NCI-H526 (cell line): Measurements from ENCODE around the gene PNMA6F.
"Not testable (repeated sequence)": the region's sequence is repeated elsewhere in the genome, so short reads cannot be mapped to it uniquely, and the experiment has no call there.

Experiments used
- DNase-seq, 2 experiments: peaks; one replicate each; lab custom pipeline; 2025; lab: John Stamatoyannopoulos, UW

PNMA6F gene

DNA sequence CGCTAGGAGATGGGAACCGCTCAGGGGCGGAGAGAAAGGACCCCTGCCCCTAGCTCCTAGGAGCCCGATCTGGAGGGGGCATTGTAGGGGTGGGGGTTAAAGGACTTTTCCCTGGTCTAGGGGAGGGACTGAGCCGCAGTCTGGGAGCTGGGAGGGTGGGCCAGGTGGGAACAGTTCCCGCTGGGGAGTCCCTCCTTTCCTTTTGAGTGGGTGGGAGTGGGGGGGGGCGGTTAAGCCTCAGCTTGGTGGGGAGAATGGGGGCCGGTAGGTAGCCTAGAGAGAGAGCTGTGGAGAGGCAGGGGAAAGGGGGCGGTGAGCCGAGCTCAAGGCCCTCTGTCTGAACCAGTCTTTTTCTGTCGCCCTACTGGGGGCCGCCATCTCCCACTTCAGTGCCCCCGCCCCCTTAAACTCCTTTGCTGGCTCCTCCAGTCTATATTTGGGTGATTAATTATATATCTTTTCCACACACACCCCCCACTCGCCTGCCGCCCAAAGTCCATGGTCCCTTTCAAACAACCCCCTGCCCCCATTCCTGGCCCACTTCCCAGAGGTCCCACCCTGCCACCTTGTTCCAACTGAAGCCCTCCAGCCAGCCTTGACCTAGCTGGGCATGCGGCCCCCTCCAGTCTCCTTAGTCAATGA, 13.2 kb upstream of the PNMA6F start:
- no peak for DNase-seq

GRCh38 chrX:153333821-153334653, 12.5 kb upstream of the PNMA6F start, which contains the start of gene ZNF275:
Gene ZNF275, plus strand, starts transcription at chrX:153334153. Its CDS starts 2,527 bp downstream, at chrX:153336680.
- DNase-seq = peak; percentile 17 to 90

DNA sequence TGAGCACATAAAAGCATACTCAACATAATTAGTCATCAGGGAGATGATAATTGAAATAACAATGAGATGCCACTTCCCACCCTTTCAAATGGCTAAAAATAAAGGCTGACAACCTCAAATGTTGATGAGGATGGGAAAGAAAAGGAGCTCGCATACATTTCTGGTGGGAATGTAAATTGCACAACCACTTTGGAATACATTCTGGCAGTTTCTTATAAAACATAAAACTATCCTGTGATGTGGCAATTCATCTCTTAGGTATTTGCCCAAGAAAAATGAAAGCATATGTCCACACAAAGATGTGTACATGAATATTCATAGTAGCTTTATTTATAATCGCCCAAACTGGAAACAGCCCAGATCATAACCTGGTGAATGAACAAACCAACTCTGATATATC, 11.7 kb upstream of the PNMA6F start:
- DNase-seq = no peak

DNA sequence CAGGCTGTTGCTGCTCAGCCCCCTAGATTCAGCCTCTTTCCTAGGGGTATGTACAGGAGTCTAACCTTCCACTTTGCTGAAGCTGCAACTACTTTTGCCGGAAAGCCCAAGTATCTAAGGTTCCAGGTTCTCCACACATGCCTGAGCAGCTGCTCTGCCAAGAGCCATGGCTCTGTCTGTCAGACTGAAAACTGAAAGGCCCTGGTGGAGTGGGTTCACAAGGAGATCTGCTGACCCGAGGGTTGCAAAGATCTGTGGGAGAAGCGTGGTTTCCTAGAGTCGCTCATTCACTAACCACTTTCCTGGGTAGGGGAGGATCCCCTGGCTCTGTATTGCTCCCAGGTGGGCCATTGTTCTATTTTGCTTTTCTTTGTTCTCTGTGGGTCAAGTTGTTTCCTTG, 6.0 kb upstream of the PNMA6F start:
- DNase-seq = no peak

GRCh38 chrX:153320555-153321184, 897 bp downstream of the PNMA6F start:
- no peak for DNase-seq

- DNase-seq = not testable (repeated sequence)
Observed at GRCh38 chrX:153320047-153320443, 1.5 kb downstream of the PNMA6F start.

GRCh38 chrX:153319295-153320046, 2.1 kb downstream of the PNMA6F start:
- peak; percentile 1 to 28 for DNase-seq

DNA sequence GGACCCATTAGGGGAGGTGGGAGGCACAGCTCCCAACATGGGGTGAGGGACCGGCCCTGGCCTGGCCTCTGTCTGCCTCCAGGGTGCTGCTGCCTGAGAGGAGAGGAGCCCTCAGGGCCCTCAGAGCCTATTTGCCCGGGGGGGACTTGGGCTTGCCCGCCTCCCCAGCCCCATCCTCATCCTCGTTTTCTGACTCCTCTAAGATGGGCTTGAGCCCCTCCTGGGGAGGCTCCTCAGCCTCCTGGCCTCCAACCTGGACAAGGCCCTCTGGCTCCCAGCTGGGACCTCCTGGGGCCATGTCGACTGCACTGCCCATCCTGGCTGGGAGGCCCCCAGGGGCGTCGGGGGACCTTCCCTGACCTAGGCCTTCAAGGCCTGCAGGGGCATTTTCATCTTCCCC, 2.8 kb downstream of the PNMA6F start:
- DNase-seq = no peak

GRCh38 chrX:153317996-153318722, 3.4 kb downstream of the PNMA6F start:
- no peak for DNase-seq

DNA sequence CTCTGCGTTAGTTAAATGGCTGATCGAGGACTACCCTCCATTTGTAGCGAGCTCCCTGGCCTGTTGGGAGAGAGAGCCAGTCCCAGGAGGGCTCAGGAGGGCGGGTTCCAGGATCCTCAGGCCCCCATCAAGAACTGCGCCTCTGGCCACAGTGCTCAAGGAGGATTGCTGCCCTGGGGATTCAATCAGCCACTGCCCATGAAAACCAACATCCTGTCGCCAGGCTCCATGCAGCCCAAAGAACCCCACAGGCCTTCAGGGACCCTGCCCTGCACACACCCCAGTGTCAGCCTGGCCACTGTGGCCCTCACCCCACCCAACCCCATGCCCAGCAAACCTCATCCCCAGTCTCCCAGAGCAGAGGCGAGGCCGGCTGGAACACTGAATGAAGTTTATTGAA, 4.3 kb downstream of the PNMA6F start:
- no peak for DNase-seq

GRCh38 chrX:153312842-153313241, 8.7 kb downstream of the PNMA6F start:
- DNase-seq = no peak

- no peak for DNase-seq
Observed at GRCh38 chrX:153312041-153312440, 9.5 kb downstream of the PNMA6F start.

- DNase-seq = no peak
Observed at GRCh38 chrX:153310901-153311300, 10.7 kb downstream of the PNMA6F start.

DNA sequence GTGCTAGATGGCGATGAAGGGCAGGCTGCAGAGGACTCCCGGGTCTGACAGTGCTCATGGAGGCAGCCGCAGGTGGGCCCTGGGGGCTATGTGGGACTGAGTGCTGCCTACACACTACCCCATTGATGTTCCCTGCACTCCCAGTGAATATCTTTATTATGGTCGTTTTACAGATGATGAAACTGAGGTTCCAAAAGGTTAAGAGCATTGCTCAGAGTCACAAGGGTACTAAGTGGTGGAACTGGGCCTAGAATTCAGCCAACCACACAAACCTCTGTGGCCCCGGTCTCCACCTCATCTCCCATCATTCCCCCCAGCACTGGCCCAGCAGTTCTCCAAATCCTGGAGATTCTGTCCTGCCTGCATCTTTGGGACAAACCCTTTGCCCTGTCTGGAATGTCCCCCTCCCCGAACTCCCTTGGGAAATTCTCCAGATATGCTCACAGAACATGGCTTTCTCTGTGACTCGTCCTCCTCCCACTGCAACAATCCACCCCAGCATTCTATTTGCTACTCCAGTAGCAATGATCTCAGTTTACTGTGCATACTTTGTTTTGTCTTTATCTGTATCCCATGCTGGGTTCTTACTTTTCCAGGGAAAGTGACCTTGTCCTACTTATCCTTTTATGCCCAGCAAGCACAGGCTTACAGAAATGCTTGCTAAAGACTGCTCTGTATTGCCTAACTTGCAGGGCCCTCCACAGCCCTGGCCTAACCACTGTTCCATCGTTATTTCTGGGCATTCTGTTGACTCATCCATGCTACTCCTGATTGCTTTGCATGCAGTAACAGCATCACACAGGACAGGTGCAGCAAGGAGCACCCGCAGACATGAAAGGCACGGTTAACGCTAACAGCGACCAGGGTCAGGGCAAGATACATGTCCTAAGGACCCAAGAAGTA, 14.0 kb downstream of the PNMA6F start:
- no peak for DNase-seq

- no peak for DNase-seq
Observed at GRCh38 chrX:153306527-153307115, 14.9 kb downstream of the PNMA6F start.

DNA sequence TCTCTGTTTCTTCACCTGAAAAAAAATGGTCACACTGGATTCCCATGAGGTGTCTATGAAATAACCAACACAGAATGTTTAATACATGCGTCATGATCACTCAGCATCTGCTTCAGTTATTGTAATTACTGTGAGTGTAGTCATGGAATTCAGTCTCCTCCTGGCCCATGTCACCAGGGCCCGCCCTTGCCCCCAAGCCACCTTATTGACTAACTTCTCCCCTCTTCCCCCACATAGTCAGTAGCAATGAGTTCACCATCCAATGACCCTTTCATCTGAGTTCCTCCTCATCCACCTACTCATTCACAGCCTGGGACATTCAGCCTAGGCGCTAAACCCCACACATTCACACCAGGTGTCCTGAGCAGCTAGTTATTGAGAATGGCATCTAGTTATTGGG, 15.6 kb downstream of the PNMA6F start:
- DNase-seq = no peak

DNA sequence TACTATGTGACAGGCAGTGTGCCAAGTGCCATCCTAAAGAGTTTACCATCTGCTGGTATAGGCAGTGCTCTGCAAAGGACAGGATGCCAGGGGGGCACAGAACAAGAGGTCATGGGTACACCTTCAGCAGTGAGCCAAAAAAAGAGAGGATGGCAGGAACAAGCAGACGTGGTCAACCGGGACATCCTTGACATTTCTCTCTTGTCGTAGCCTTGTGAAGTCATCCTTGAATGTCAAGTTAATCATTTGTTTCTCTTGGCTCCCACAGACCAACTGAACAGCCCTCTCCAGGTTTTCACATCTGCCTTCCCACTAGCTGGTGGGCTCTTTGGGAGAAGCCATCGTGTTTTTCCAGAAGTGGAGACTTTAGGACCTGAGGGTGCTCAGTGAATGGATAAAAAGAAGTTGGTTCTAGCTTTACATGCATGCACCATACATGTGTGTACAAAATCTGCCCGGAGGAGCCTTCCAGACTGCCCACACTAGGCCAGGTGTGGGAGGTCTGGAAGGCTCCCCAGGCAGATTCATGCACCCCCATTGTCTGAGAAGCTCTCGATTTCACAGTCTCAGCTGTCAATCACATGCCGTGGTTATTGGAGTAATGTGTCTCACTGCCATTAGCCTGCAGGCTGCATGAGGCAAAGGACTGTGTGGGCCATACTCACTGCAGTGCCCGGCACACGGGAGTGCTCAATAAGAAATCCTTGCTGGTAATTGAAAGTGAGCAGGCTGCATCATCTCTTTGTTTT, 16.4 kb downstream of the PNMA6F start:
- DNase-seq = no peak

GRCh38 chrX:153303276-153304262, 18.0 kb downstream of the PNMA6F start:
- DNase-seq = no peak
